ENCODE measurements around the gene CTNS. TPM values are rescaled to one million over a fixed set of nuclear protein-coding genes. Genes with fewer than 3 reads are reported as not detected.
A peak's percentile ranks its signal among the peaks of the same experiment; 100 is the strongest.
"Not testable (repeated sequence)": the region's sequence is repeated elsewhere in the genome, so short reads cannot be mapped to it uniquely, and the experiment has no call there.

Gene CTNS
- total RNA-seq, 2 experiments from 2014 or later, result 6.4 to 9.3 TPM

DNA sequence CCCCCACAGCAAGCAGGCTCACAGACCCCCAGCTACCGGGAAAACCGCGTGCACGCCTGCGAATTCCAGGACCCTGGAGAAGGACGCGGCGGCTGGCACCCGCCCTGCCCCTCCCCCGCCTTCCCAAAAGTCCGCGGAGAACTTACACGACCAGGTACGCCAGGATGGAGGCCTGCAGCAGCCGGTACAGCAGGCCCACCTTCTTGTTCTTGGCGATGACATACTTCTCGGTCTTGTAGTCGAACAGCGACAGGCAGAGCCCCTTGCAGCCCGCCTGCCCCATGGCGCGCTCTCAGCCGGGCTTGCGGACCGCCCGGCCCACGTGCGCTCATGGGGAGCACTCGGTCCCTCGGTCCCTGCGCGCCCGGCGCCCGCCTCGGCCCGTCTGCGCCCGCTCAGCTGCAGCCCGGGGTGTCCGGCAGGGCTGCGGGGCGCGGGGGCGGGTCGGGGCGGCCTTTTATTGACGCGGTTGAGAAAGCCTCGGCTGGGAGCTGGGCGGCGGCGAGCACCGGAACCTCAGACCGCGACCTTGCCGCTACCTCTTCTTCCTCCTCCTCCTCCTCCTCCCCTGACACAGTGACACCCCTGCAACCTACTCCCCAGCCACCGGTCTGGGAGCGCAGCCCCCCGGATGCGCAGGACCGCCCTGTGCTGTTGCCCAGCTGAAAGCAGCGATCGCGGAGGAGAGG is 59.3 kb downstream of the CTNS start, which contains the start of gene P2RX5:
TSS of gene P2RX5 (minus strand) at position 433 of the 689 bp plus-strand sequence. CDS start at position 283, 150 bp downstream.
- DNase-seq, result peak; percentile 60
- TF ChIP-seq CTCF (IDR thresholded peaks at IDR 0.05), result no peak
- Mint-ChIP-seq H3K36me3 (ENCODE audit: low read depth) (peaks cover 4% of the 10 kb centered on the region), H3K27ac (peak within 1 kb of the TSS; percentile 93), H3K4me1 (ENCODE audit: low read depth) (peaks cover 22% of the 10 kb centered on the region), H3K4me3 (peak within 1 kb of the TSS; percentile 87), H3K9me3 (peaks cover 5% of the 10 kb centered on the region), H3K27me3 (no peaks in the 10 kb centered on the region)
- ChIA-PET POLR2A (interaction anchor here (0.6 to 7.6 kb wide), 11 partner anchors 14 to 670 kb away, joined by 3 to 75 read pairs (median 3); partner anchors contain the start of genes EMC6 and TAX1BP3), CTCF (interaction anchor here (0.7 to 3.8 kb wide), 12 partner anchors 13 to 150 kb away, joined by 3 to 22 read pairs (median 4); partner anchors contain the start of genes HASPIN and NCBP3)
- ATAC-seq, result peak; percentile 60
- intact Hi-C loops (cut with micrococcal nuclease), result no loop called here

DNA sequence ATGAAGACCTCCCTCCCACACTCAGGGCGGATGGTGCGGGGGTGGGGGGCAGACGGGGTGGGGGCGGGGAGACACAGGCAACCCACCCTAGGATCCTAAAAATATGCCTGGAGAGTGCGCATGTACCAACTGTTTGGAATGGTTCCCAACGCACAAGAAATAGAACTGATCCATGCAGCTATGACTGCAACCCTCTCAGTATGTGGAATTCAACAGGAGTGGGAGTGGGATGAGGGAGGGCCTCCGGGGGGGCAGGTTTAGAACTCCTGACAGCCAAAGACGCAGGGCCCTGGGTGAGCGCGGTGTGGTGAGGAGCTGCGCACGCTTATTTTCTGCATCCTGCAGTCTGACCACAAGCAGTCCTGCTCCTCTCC is 60.5 kb downstream of the CTNS start:
- TF ChIP-seq CTCF (IDR thresholded peaks at IDR 0.05), result no peak
- Mint-ChIP-seq H3K36me3 (ENCODE audit: low read depth) (peaks cover 3% of the 10 kb centered on the region), H3K9me3 (peaks cover 7% of the 10 kb centered on the region), H3K27ac (no peak overlapping the region), H3K4me3 (no peak overlapping the region), H3K27me3 (no peaks in the 10 kb centered on the region), H3K4me1 (ENCODE audit: low read depth) (peaks cover 22% of the 10 kb centered on the region)
- no peak for DNase-seq
- CTCF ChIA-PET, result interaction anchor here (0.6 to 3.8 kb wide), 6 partner anchors 12 to 131 kb away, joined by 3 to 22 read pairs (median 4); no protein-coding TSS in a partner anchor
- intact Hi-C loops (cut with micrococcal nuclease), result no loop called here
- POLR2A ChIA-PET, result interaction anchor here (1.5 to 7.6 kb wide), 3 partner anchors 13 to 25 kb away, joined by 4 to 75 read pairs (median 6); no protein-coding TSS in a partner anchor
- ATAC-seq, result no peak

DNA sequence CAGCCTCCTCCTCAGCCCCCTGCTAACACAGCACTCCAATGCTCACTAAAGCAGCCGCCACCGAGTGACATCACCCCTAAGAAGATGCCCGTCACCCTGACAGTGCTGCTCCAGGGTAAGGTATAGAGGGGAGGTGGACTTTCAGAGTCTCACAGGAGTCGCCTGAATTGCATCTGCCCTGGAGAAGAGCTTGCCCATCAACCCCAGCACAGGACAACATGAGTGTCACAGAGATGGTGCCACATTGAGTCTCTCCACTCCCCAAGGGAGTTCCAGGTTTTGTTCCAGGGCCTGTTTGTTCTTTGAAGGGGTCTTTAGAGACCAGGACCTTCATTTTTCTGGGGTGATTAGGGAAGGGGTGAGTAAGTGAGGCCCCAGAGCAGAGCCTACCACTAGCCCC is 61.6 kb downstream of the CTNS start:
- no peak for DNase-seq
- H3K4me3 Mint-ChIP-seq, result no peak overlapping the region
- H3K9me3 Mint-ChIP-seq, result peaks cover 14% of the 10 kb centered on the region
- CTCF ChIA-PET, result no interaction called here
- ATAC-seq, result no peak
- no peak for TF ChIP-seq CTCF (IDR thresholded peaks at IDR 0.05)
- peaks cover 12% of the 10 kb centered on the region for H3K36me3 Mint-ChIP-seq (ENCODE audit: low read depth)
- no peak overlapping the region for H3K27ac Mint-ChIP-seq
- no peaks in the 10 kb centered on the region for H3K27me3 Mint-ChIP-seq
- peaks cover 19% of the 10 kb centered on the region for H3K4me1 Mint-ChIP-seq (ENCODE audit: low read depth)
- POLR2A ChIA-PET, result interaction anchor here (1.4 to 7.6 kb wide), 2 partner anchors 12 to 25 kb away, joined by 5 to 75 read pairs; partner anchors contain the start of gene HASPIN
- intact Hi-C loops (cut with micrococcal nuclease), result no loop called here

DNA sequence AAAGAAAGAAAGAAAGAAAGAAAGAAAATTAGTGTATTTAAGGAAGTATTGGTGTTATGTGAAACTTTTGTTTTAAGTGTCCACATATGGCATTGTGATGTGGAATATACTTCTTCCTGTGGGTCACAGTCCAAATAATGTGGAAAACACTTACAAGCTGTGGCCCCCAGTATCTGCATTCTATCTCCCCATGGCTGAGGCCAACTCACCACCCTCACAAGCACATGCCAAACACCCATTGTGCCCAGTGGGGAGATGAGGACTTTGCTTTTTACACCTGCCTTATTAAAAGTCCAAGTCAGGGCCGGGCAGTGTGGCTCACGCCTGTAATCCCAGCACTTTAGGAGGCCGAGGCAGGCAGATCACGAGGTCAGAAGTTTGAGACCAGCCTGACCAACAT is 63.4 kb downstream of the CTNS start:
- peaks cover 14% of the 10 kb centered on the region for H3K9me3 Mint-ChIP-seq
- peaks cover 11% of the 10 kb centered on the region for H3K36me3 Mint-ChIP-seq (ENCODE audit: low read depth)
- no peak for ATAC-seq
- ChIA-PET POLR2A (interaction anchor here (7.6 kb wide), 1 partner anchor 10 kb away, joined by 75 read pairs; no protein-coding TSS in a partner anchor), CTCF (interaction anchor here (1.4 kb wide), 1 partner anchor 17 kb away, joined by 4 read pairs; no protein-coding TSS in a partner anchor)
- peaks cover 7% of the 10 kb centered on the region for H3K4me1 Mint-ChIP-seq (ENCODE audit: low read depth)
- H3K27me3 Mint-ChIP-seq, result no peaks in the 10 kb centered on the region
- no peak for DNase-seq
- no peak for TF ChIP-seq CTCF (IDR thresholded peaks at IDR 0.05)
- H3K4me3 Mint-ChIP-seq, result no peak overlapping the region
- intact Hi-C loops (cut with micrococcal nuclease), result no loop called here
- no peak overlapping the region for H3K27ac Mint-ChIP-seq

GRCh38 chr17:3702041-3702539 is 65.5 kb downstream of the CTNS start:
- H3K4me1 Mint-ChIP-seq (ENCODE audit: low read depth); H3K27me3 Mint-ChIP-seq; CTCF ChIA-PET; H3K27ac Mint-ChIP-seq; intact Hi-C loops (cut with micrococcal nuclease); H3K4me3 Mint-ChIP-seq: not testable (repeated sequence)
- peak; percentile 34 for ATAC-seq
- peaks cover 14% of the 10 kb centered on the region for H3K9me3 Mint-ChIP-seq
- POLR2A ChIA-PET, result interaction anchor here (2.3 kb wide), 1 partner anchor 19 kb away, joined by 6 read pairs; no protein-coding TSS in a partner anchor
- peaks cover 11% of the 10 kb centered on the region for H3K36me3 Mint-ChIP-seq (ENCODE audit: low read depth)
- DNase-seq, result peak; percentile 19

Measured in activated CD8-positive, alpha-beta T cell treated with anti-CD3 and anti-CD28 coated beads for 36 hours (primary cell).